Vein endothelial cell (primary cell): ENCODE results near the gene TMEM243. TPM values are rescaled to one million over a fixed set of nuclear protein-coding genes. Genes with fewer than 3 reads are reported as not detected.

Source experiments
- small RNA-seq: library from RNA; depleted of rRNA; stranded (forward); fragments of <200 nt; gene quantifications from one replicate; pipeline ENCODE3, GENCODE V24; 2012
- total RNA-seq: library from RNA; depleted of rRNA; stranded (reverse); fragments of >200 nt; gene quantifications from 2 replicates; pipeline ENCODE4 v1.2.3, GENCODE V29; 2012

The TMEM243 gene
- 21.2 and 28.0 TPM in 2 replicates for total RNA-seq

GRCh38 chr7:87219545-87220025 lies at the start of gene TMEM243:
Gene TMEM243, minus strand, starts transcription at chr7:87219732. Its CDS starts 229 bp downstream, at chr7:87219503.

GRCh38 chr7:87152112-87152896 lies 67.2 kb downstream of the TMEM243 start, which contains the start of gene DMTF1:
Gene DMTF1, plus strand, starts transcription at chr7:87152453. Its CDS starts 12,489 bp downstream, at chr7:87164942.

Small RNAs within 50 kb of the gene (small RNA-seq; reads per million reads assigned to genes)
- not detected for gene RF00019
- not detected for gene RF02271

Other genes starting within 250 kb of the TMEM243 start
- gene ELAPOR2, start 160.1 kb downstream of the TMEM243 start, total RNA-seq: 58.7 and 78.4 TPM in 2 replicates
- 66.3 and 89.1 TPM in 2 replicates for gene DMTF1, start 67.3 kb downstream of the TMEM243 start, total RNA-seq
- gene CROT, start 125.9 kb upstream of the TMEM243 start, total RNA-seq: 7.5 and 9.8 TPM in 2 replicates